Measurements from ENCODE around the gene VTA1. TPM values are rescaled to one million over a fixed set of nuclear protein-coding genes. Genes with fewer than 3 reads are reported as not detected.
A peak's percentile ranks its signal among the peaks of the same experiment; 100 is the strongest.
"Not testable (repeated sequence)": the region's sequence is repeated elsewhere in the genome, so short reads cannot be mapped to it uniquely, and the experiment has no call there.

The VTA1 gene
- polyA plus RNA-seq, 1 donor, result 73.9 TPM

GRCh38 chr6:142213402-142213801, 66.3 kb downstream of the VTA1 start:
- Histone ChIP-seq H3K36me3 (ENCODE audit: control insufficient read depth, insufficient read depth, low read length) (peaks cover 31% of the 10 kb centered on the region), H3K27ac (ENCODE audit: low read length) (no peak overlapping the region), H3K4me3 (ENCODE audit: low read length) (no peak overlapping the region), H3K27me3 (ENCODE audit: control insufficient read depth, insufficient read depth, low read length) (no peaks in the 10 kb centered on the region), H3K4me1 (ENCODE audit: control insufficient read depth, insufficient read depth, low read length) (no peaks in the 10 kb centered on the region), H3K9me3 (ENCODE audit: control insufficient read depth, low read depth, low read length) (peaks cover 20% of the 10 kb centered on the region)
- no CpG with 5 or more reads among the region's 1 CpG for WGBS (ENCODE audit: insufficient coverage, low lambda C conversion rate)
- no peak for DNase-seq

- WGBS (ENCODE audit: insufficient coverage, low lambda C conversion rate), result no CpG with 5 or more reads among the region's 2 CpGs
- no peak for DNase-seq
Measured at GRCh38 chr6:142218446-142218845, 71.4 kb downstream of the VTA1 start.

DNA sequence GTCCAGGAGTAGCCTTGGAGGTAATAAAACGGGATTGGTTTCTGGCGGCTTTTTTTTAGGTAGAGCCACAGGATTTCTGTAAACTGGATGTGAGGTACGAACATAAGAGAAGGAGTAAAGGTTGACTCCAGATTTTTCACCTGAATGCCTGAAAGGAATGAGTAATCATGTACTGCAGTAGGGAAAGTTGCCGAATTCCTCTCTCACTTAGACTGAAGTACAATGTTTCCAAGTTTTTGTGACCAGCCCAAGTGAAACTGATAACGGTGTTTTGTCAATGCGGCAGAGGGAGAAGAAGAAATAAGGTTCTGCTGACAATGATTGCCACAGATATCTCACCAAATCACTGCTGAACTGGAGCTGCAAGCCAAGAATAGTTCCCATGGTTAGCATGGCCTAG, 75.0 kb downstream of the VTA1 start:
- no peak for DNase-seq
- Histone ChIP-seq H3K27ac (ENCODE audit: low read length) (no peak overlapping the region), H3K9me3 (ENCODE audit: control insufficient read depth, low read depth, low read length) (no peaks in the 10 kb centered on the region), H3K4me3 (ENCODE audit: low read length) (no peak overlapping the region), H3K27me3 (ENCODE audit: control insufficient read depth, insufficient read depth, low read length) (no peaks in the 10 kb centered on the region), H3K4me1 (ENCODE audit: control insufficient read depth, insufficient read depth, low read length) (no peaks in the 10 kb centered on the region), H3K36me3 (ENCODE audit: control insufficient read depth, insufficient read depth, low read length) (peaks cover 11% of the 10 kb centered on the region)
- 100% methylated on average over 2 of the region's 6 CpGs for whole genome bisulfite sequencing (ENCODE audit: insufficient coverage, low lambda C conversion rate)

More at GRCh38 chr6:142218446-142218845, 71.4 kb downstream of the VTA1 start:
- Histone ChIP-seq H3K27ac (ENCODE audit: low read length) (no peak overlapping the region), H3K4me1 (ENCODE audit: control insufficient read depth, insufficient read depth, low read length) (no peaks in the 10 kb centered on the region), H3K36me3 (ENCODE audit: control insufficient read depth, insufficient read depth, low read length) (peaks cover 17% of the 10 kb centered on the region), H3K9me3 (ENCODE audit: control insufficient read depth, low read depth, low read length) (peaks cover 3% of the 10 kb centered on the region), H3K27me3 (ENCODE audit: control insufficient read depth, insufficient read depth, low read length) (no peaks in the 10 kb centered on the region), H3K4me3 (ENCODE audit: low read length) (no peak overlapping the region)

GRCh38 chr6:142223938-142224337, 76.9 kb downstream of the VTA1 start:
- no peak overlapping the region for H3K4me3 ChIP-seq (ENCODE audit: low read length)
- no peaks in the 10 kb centered on the region for H3K4me1 ChIP-seq (ENCODE audit: control insufficient read depth, insufficient read depth, low read length)
- whole genome bisulfite sequencing (ENCODE audit: insufficient coverage, low lambda C conversion rate), result 100% methylated on average over 4 of the region's 8 CpGs
- H3K27ac ChIP-seq (ENCODE audit: low read length), result no peak overlapping the region
- no peaks in the 10 kb centered on the region for H3K9me3 ChIP-seq (ENCODE audit: control insufficient read depth, low read depth, low read length)
- peaks cover 6% of the 10 kb centered on the region for H3K36me3 ChIP-seq (ENCODE audit: control insufficient read depth, insufficient read depth, low read length)
- DNase-seq, result no peak
- H3K27me3 ChIP-seq (ENCODE audit: control insufficient read depth, insufficient read depth, low read length), result no peaks in the 10 kb centered on the region

DNA sequence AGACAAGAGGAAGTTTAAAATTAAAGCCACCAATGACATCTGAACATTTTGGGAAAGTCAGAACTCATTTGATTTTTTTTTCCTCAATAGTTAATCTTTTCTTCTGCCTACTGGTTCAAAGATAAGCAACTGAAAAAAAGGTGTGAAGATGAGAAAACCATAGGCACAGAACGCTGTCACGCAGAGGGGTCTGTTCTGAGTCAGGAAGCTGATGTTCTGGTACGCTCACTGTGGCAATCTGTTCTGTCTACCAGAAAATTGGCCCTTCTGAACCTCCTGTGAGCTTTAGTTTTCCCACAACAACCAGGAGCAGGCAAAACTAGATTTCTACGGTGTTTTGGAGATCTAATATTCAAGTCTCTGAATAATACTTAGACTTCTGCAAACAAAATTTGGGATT, 78.1 kb downstream of the VTA1 start:
- Histone ChIP-seq H3K4me3 (ENCODE audit: low read length) (no peak overlapping the region), H3K27ac (ENCODE audit: low read length) (no peak overlapping the region), H3K9me3 (ENCODE audit: control insufficient read depth, low read depth, low read length) (no peaks in the 10 kb centered on the region), H3K27me3 (ENCODE audit: control insufficient read depth, insufficient read depth, low read length) (no peaks in the 10 kb centered on the region), H3K36me3 (ENCODE audit: control insufficient read depth, insufficient read depth, low read length) (peaks cover 4% of the 10 kb centered on the region), H3K4me1 (ENCODE audit: control insufficient read depth, insufficient read depth, low read length) (no peaks in the 10 kb centered on the region)
- WGBS (ENCODE audit: insufficient coverage, low lambda C conversion rate), result 60% methylated on average over 1 of the region's 4 CpGs
- no peak for DNase-seq

GRCh38 chr6:142225552-142225951, 78.5 kb downstream of the VTA1 start:
- Histone ChIP-seq H3K9me3 (ENCODE audit: control insufficient read depth, low read depth, low read length) (no peaks in the 10 kb centered on the region), H3K4me1 (ENCODE audit: control insufficient read depth, insufficient read depth, low read length) (no peaks in the 10 kb centered on the region), H3K4me3 (ENCODE audit: low read length) (no peak overlapping the region), H3K27me3 (ENCODE audit: control insufficient read depth, insufficient read depth, low read length) (no peaks in the 10 kb centered on the region), H3K27ac (ENCODE audit: low read length) (no peak overlapping the region), H3K36me3 (ENCODE audit: control insufficient read depth, insufficient read depth, low read length) (no peaks in the 10 kb centered on the region)
- DNase-seq, result no peak
- WGBS (ENCODE audit: insufficient coverage, low lambda C conversion rate), result 59% methylated on average over 3 of the region's 5 CpGs

DNA sequence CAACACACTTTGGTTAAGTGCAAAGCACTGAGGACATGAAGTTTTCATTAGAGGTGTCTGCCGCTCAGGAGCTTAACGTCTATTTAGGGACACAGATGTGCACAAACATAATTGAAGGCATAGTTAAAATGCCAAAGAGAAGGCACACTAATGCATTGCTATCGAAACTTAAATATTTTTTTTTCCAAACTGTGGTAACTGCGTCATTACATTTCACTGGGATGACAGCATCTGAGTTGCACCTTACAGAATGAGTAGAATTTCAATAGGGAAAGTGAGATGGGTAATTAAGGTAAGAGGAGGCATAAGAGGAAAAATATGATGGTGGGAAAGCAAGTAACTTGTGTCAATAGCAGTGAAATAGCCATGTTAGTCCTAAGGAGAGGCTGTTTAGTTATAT, 79.7 kb downstream of the VTA1 start:
- no peaks in the 10 kb centered on the region for H3K9me3 ChIP-seq (ENCODE audit: control insufficient read depth, low read depth, low read length)
- no peaks in the 10 kb centered on the region for H3K27me3 ChIP-seq (ENCODE audit: control insufficient read depth, insufficient read depth, low read length)
- H3K4me1 ChIP-seq (ENCODE audit: control insufficient read depth, insufficient read depth, low read length), result no peaks in the 10 kb centered on the region
- H3K36me3 ChIP-seq (ENCODE audit: control insufficient read depth, insufficient read depth, low read length), result no peaks in the 10 kb centered on the region
- DNase-seq, result no peak
- H3K27ac ChIP-seq (ENCODE audit: low read length), result no peak overlapping the region
- WGBS (ENCODE audit: insufficient coverage, low lambda C conversion rate), result 100% methylated on average over 1 of the region's 4 CpGs
- H3K4me3 ChIP-seq (ENCODE audit: low read length), result no peak overlapping the region

GRCh38 chr6:142229518-142230270, 82.6 kb downstream of the VTA1 start:
- not testable (repeated sequence) for H3K4me3 ChIP-seq (ENCODE audit: low read length); H3K4me1 ChIP-seq (ENCODE audit: control insufficient read depth, insufficient read depth, low read length); DNase-seq; H3K36me3 ChIP-seq (ENCODE audit: control insufficient read depth, insufficient read depth, low read length); H3K9me3 ChIP-seq (ENCODE audit: control insufficient read depth, low read depth, low read length); H3K27me3 ChIP-seq (ENCODE audit: control insufficient read depth, insufficient read depth, low read length); H3K27ac ChIP-seq (ENCODE audit: low read length)
- no CpG with 5 or more reads among the region's 6 CpGs for WGBS (ENCODE audit: insufficient coverage, low lambda C conversion rate)

- DNase-seq, result peak; percentile 38 to 69
- H3K4me3 ChIP-seq (ENCODE audit: low read length), result not testable (repeated sequence)
Measured at GRCh38 chr6:142232206-142233044, 85.4 kb downstream of the VTA1 start.

GRCh38 chr6:142233945-142234682, 87.1 kb downstream of the VTA1 start:
- no peak for DNase-seq
- Histone ChIP-seq H3K4me1 (ENCODE audit: control insufficient read depth, insufficient read depth, low read length) (no peaks in the 10 kb centered on the region), H3K27me3 (ENCODE audit: control insufficient read depth, insufficient read depth, low read length) (no peaks in the 10 kb centered on the region), H3K4me3 (ENCODE audit: low read length) (no peak overlapping the region), H3K36me3 (ENCODE audit: control insufficient read depth, insufficient read depth, low read length) (no peaks in the 10 kb centered on the region), H3K27ac (ENCODE audit: low read length) (no peak overlapping the region), H3K9me3 (ENCODE audit: control insufficient read depth, low read depth, low read length) (no peaks in the 10 kb centered on the region)
- 100% methylated on average over 2 of the region's 8 CpGs for WGBS (ENCODE audit: insufficient coverage, low lambda C conversion rate)

More at GRCh38 chr6:142232206-142233044, 85.4 kb downstream of the VTA1 start:
- not testable (repeated sequence) for H3K36me3 ChIP-seq (ENCODE audit: control insufficient read depth, insufficient read depth, low read length); H3K27me3 ChIP-seq (ENCODE audit: control insufficient read depth, insufficient read depth, low read length); H3K9me3 ChIP-seq (ENCODE audit: control insufficient read depth, low read depth, low read length); H3K27ac ChIP-seq (ENCODE audit: low read length); H3K4me1 ChIP-seq (ENCODE audit: control insufficient read depth, insufficient read depth, low read length)
- WGBS (ENCODE audit: insufficient coverage, low lambda C conversion rate), result no CpG with 5 or more reads among the region's 12 CpGs
